ENCODE results near the gene CENPQ. TPM values are rescaled to one million over a fixed set of nuclear protein-coding genes. Genes with fewer than 3 reads are reported as not detected.
"Not testable (repeated sequence)": the region's sequence is repeated elsewhere in the genome, so short reads cannot be mapped to it uniquely, and the experiment has no call there.

CENPQ gene
- total RNA-seq = 10 to 100 TPM; 12.3 to 17.4 TPM

- H3K27ac Mint-ChIP-seq = peak within 1 kb of the TSS; percentile 96 to 99
- H3K36me3 Mint-ChIP-seq = peaks cover 15 to 20% of the 10 kb centered on the region in 2 donors
- H3K9me3 Mint-ChIP-seq = no peaks in the 10 kb centered on the region
Measured at GRCh38 chr6:49462927-49463611, at the start of gene CENPQ, which contains the start of gene MMUT. Gene CENPQ (plus strand): TSS chr6:49463370. CDS start chr6:49470177, 6,807 bp downstream. Gene MMUT (minus strand): TSS chr6:49463253. CDS start chr6:49459466, 3,787 bp downstream.

GRCh38 chr6:49415358-49415757, 47.8 kb upstream of the CENPQ start:
- Mint-ChIP-seq H3K9me3 (no peaks in the 10 kb centered on the region), H3K36me3 (no peaks in the 10 kb centered on the region), H3K27ac (no peak overlapping the region)
- DNase-seq (ENCODE audit: low spot score in 2 of 2) (no peak), ATAC-seq (no peak)

More at GRCh38 chr6:49462927-49463611, at the start of gene CENPQ, which contains the start of gene MMUT:
- ATAC-seq (peak; percentile 99), DNase-seq (ENCODE audit: low spot score in 2 of 2) (peak; percentile 83 to 96)

- Mint-ChIP-seq H3K27ac (no peak overlapping the region), H3K36me3 (no peaks in the 10 kb centered on the region), H3K9me3 (no peaks in the 10 kb centered on the region)
- DNase-seq (ENCODE audit: low spot score in 2 of 2) (no peak), ATAC-seq (no peak)
Measured at GRCh38 chr6:49416195-49416594, 47.0 kb upstream of the CENPQ start.

GRCh38 chr6:49423817-49424216, 39.4 kb upstream of the CENPQ start:
- H3K36me3 Mint-ChIP-seq = peaks cover 0 to 5% of the 10 kb centered on the region in 2 donors
- ATAC-seq (no peak), DNase-seq (ENCODE audit: low spot score in 2 of 2) (no peak)
- no peak overlapping the region for H3K27ac Mint-ChIP-seq
- H3K9me3 Mint-ChIP-seq = peaks cover 0 to 3% of the 10 kb centered on the region in 2 donors

GRCh38 chr6:49430187-49430586, 33.0 kb upstream of the CENPQ start:
- no peak overlapping the region for H3K27ac Mint-ChIP-seq
- peaks cover 7 to 12% of the 10 kb centered on the region in 2 donors for H3K36me3 Mint-ChIP-seq
- peaks cover 0 to 3% of the 10 kb centered on the region in 2 donors for H3K9me3 Mint-ChIP-seq

GRCh38 chr6:49430866-49431265, 32.3 kb upstream of the CENPQ start:
- ATAC-seq (no peak), DNase-seq (ENCODE audit: low spot score in 2 of 2) (no peak)
- H3K36me3 Mint-ChIP-seq = peaks cover 12% of the 10 kb centered on the region in 2 donors
- peaks cover 0 to 3% of the 10 kb centered on the region in 2 donors for H3K9me3 Mint-ChIP-seq
- no peak overlapping the region for H3K27ac Mint-ChIP-seq

More at GRCh38 chr6:49430187-49430586, 33.0 kb upstream of the CENPQ start:
- DNase-seq (ENCODE audit: low spot score in 2 of 2) = no peak
- no peak for ATAC-seq

- ATAC-seq = no peak
- no peak for DNase-seq (ENCODE audit: low spot score in 2 of 2)
- Mint-ChIP-seq H3K9me3 (no peaks in the 10 kb centered on the region), H3K36me3 (peaks cover 0 to 12% of the 10 kb centered on the region in 2 donors), H3K27ac (no peak overlapping the region)
Measured at GRCh38 chr6:49453221-49453620, 9.9 kb upstream of the CENPQ start.

- Mint-ChIP-seq H3K27ac (no peak overlapping the region), H3K9me3 (no peaks in the 10 kb centered on the region), H3K36me3 (peaks cover 0 to 4% of the 10 kb centered on the region in 2 donors)
- ATAC-seq (no peak), DNase-seq (ENCODE audit: low spot score in 2 of 2) (no peak)
Measured at GRCh38 chr6:49454787-49455709, 8.1 kb upstream of the CENPQ start.

- no peak for ATAC-seq
- Mint-ChIP-seq H3K27ac (no peak overlapping the region), H3K36me3 (peaks cover 8 to 9% of the 10 kb centered on the region in 2 donors), H3K9me3 (no peaks in the 10 kb centered on the region)
- DNase-seq (ENCODE audit: low spot score in 2 of 2) = no peak
Measured at GRCh38 chr6:49457771-49458170, 5.4 kb upstream of the CENPQ start.

GRCh38 chr6:49462071-49462470, 1.1 kb upstream of the CENPQ start:
- Mint-ChIP-seq H3K27ac (peak overlapping the region; percentile 69 to 96), H3K9me3 (no peaks in the 10 kb centered on the region), H3K36me3 (peaks cover 15 to 20% of the 10 kb centered on the region in 2 donors)
- ATAC-seq (no peak), DNase-seq (ENCODE audit: low spot score in 2 of 2) (no peak)

GRCh38 chr6:49462599-49462926, 607 bp upstream of the CENPQ start:
- Mint-ChIP-seq H3K36me3 (peaks cover 15 to 20% of the 10 kb centered on the region in 2 donors), H3K9me3 (no peaks in the 10 kb centered on the region), H3K27ac (peak overlapping the region; percentile 96 to 99)
- DNase-seq (ENCODE audit: low spot score in 2 of 2) (no peak), ATAC-seq (peak; percentile 1 to 3)

- peak overlapping the region; percentile 96 to 99 for H3K27ac Mint-ChIP-seq
- ATAC-seq (peak; percentile 2 to 5), DNase-seq (ENCODE audit: low spot score in 2 of 2) (no peak)
- H3K36me3 Mint-ChIP-seq = peaks cover 15 to 20% of the 10 kb centered on the region in 2 donors
- no peaks in the 10 kb centered on the region for H3K9me3 Mint-ChIP-seq
Measured at GRCh38 chr6:49463612-49463967, 420 bp downstream of the CENPQ start.

GRCh38 chr6:49464691-49465090, 1.5 kb downstream of the CENPQ start:
- peaks cover 15 to 20% of the 10 kb centered on the region in 2 donors for H3K36me3 Mint-ChIP-seq
- peak overlapping the region in 1 of 2 donors; percentile 96 for H3K27ac Mint-ChIP-seq
- no peaks in the 10 kb centered on the region for H3K9me3 Mint-ChIP-seq
- DNase-seq (ENCODE audit: low spot score in 2 of 2) (no peak), ATAC-seq (no peak)

GRCh38 chr6:49468042-49468441, 4.9 kb downstream of the CENPQ start:
- peaks cover 10 to 18% of the 10 kb centered on the region in 2 donors for H3K36me3 Mint-ChIP-seq
- no peaks in the 10 kb centered on the region for H3K9me3 Mint-ChIP-seq
- DNase-seq (ENCODE audit: low spot score in 2 of 2) (no peak), ATAC-seq (no peak)
- no peak overlapping the region for H3K27ac Mint-ChIP-seq

- not testable (repeated sequence) for H3K9me3 Mint-ChIP-seq; ATAC-seq; DNase-seq (ENCODE audit: low spot score in 2 of 2); H3K27ac Mint-ChIP-seq
- H3K36me3 Mint-ChIP-seq = peaks cover 32 to 41% of the 10 kb centered on the region in 2 donors
Measured at GRCh38 chr6:49476564-49476963, 13.4 kb downstream of the CENPQ start.

- peaks cover 17% of the 10 kb centered on the region in 2 donors for H3K36me3 Mint-ChIP-seq
Measured at GRCh38 chr6:49479308-49479970, 16.3 kb downstream of the CENPQ start.

GRCh38 chr6:49481846-49482245, 18.7 kb downstream of the CENPQ start:
- H3K36me3 Mint-ChIP-seq = peaks cover 8 to 11% of the 10 kb centered on the region in 2 donors
- ATAC-seq; H3K9me3 Mint-ChIP-seq; DNase-seq (ENCODE audit: low spot score in 2 of 2); H3K27ac Mint-ChIP-seq: not testable (repeated sequence)

More at GRCh38 chr6:49479308-49479970, 16.3 kb downstream of the CENPQ start:
- H3K9me3 Mint-ChIP-seq = peaks cover 0 to 3% of the 10 kb centered on the region in 2 donors
- ATAC-seq (no peak), DNase-seq (ENCODE audit: low spot score in 2 of 2) (no peak)
- no peak overlapping the region for H3K27ac Mint-ChIP-seq
